ENCODE measurements around the gene SNX25.
A peak's percentile ranks its signal among the peaks of the same experiment; 100 is the strongest.
"Not testable (repeated sequence)": the region's sequence is repeated elsewhere in the genome, so short reads cannot be mapped to it uniquely, and the experiment has no call there.

SNX25 gene

DNA sequence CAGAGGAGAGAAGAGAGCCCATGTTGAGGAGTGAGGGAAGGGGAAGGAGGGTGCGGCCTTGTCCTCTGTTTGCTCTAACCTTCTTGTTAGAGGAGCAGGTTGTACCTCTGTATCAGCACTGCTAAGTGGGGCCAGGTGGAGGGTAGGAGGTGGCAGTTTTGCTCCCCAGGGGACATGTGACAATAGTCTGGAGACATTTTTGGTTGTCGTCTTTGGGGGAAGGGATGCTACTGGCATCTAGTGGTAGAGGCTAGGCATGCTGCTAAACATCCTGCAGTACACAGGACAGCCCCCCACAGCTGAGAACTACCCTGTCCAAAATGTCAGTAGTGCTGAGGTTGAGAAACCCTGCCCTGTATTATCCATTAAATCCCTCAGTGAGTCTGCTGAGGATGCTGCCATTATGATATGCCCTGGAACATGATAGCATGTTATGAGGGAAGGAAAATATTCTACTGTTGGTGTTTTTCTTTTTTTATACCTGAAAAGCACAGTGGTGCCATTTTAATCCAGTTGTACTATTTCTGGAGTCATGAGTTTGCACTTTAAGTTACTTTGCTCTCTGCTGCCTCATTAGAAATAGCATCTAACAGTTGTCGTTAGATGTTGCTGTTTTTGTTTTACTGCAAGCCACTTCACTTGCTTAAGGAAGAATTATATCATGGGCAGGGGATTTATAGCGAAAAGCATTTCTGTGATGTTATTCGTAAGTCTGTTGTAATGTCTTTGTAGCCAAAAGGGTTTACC lies 95.7 kb downstream of the SNX25 start:
- TF ChIP-seq SPI1 (IDR thresholded peaks at IDR 0.05; ENCODE audit: low read depth, low read length) (no peak), POLR2AphosphoS5 (IDR thresholded peaks at IDR 0.05; ENCODE audit: low read depth, low read length) (peak; percentile 66), POLR2A (IDR thresholded peaks at IDR 0.05; ENCODE audit: low read depth, low read length) (peak; percentile 55), TAF1 (IDR thresholded peaks at IDR 0.05; ENCODE audit: low read depth, low read length) (0 out of 2 replicates have a peak, but pooled peaks have one; percentile 27), POU2F2 (IDR thresholded peaks at IDR 0.05; ENCODE audit: low read depth, low read length) (peak; percentile 74), PAX5 (IDR thresholded peaks at IDR 0.05; ENCODE audit: insufficient read depth, low read length, severe bottlenecking) (no peak)
- DNase-seq (ENCODE audit: insufficient read length, low spot score) = peak; percentile 12
- FAIRE-seq = peak; percentile 91

GRCh38 chr4:185305979-185306442 lies 96.6 kb downstream of the SNX25 start:
- FAIRE-seq = peak; percentile 81
- TF ChIP-seq SPI1 (IDR thresholded peaks at IDR 0.05; ENCODE audit: low read depth, low read length) (no peak), POLR2A (IDR thresholded peaks at IDR 0.05; ENCODE audit: low read depth, low read length) (0 out of 2 replicates have a peak, but pooled peaks have one; percentile 60)
- DNase-seq (ENCODE audit: insufficient read length, low spot score) = no peak

DNA sequence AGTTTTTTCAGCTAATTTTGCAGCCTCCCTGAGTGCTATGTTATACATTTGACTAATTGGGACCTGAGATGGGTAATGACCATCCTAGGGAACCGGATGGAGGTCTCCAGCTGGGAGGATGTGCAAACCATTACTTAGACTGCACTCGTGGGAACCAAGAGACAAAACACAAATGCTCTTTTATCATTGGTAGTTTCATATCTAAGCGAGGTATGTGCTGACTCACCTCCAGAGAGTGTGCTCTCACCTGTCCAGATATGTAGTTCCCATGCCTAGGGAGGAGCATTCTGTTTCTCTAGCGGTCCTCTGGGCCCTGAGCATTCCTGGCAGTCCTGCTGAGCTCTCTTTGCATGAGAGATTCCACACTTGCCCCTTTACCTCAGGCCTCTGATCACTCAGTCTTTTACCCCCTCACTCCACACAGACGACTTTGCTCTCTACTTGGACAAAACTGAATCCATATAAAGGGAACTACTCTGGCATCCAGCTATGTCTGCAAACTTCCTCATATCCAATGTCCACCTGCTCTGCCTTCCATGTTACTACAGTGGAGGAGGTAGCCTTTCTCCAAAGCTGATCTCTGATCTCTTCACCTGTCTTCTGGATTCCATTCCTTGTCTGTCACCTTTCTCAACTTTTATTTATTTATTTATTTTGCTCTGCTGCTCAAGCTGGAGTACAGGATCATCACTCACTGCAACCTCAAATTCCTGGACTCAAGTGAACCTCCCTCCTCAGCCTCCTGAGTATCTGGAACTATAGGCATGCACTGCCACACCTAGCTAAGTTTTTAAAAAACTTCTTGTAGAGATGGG lies 97.9 kb downstream of the SNX25 start:
- DNase-seq (ENCODE audit: insufficient read length, low spot score) = peak; percentile 13
- FAIRE-seq = peak; percentile 97
- TF ChIP-seq POLR2A (IDR thresholded peaks at IDR 0.05; ENCODE audit: low read depth, low read length) (no peak), TAF1 (IDR thresholded peaks at IDR 0.05; ENCODE audit: low read depth, low read length) (0 out of 2 replicates have a peak, but pooled peaks have one; percentile 29), PAX5 (IDR thresholded peaks at IDR 0.05; ENCODE audit: insufficient read depth, low read length, severe bottlenecking) (no peak), POLR2AphosphoS5 (IDR thresholded peaks at IDR 0.05; ENCODE audit: low read depth, low read length) (peak; percentile 31; the same call in 1 of the 2 replicates), SPI1 (IDR thresholded peaks at IDR 0.05; ENCODE audit: low read depth, low read length) (no peak), POU2F2 (IDR thresholded peaks at IDR 0.05; ENCODE audit: low read depth, low read length) (peak; percentile 78)

DNA sequence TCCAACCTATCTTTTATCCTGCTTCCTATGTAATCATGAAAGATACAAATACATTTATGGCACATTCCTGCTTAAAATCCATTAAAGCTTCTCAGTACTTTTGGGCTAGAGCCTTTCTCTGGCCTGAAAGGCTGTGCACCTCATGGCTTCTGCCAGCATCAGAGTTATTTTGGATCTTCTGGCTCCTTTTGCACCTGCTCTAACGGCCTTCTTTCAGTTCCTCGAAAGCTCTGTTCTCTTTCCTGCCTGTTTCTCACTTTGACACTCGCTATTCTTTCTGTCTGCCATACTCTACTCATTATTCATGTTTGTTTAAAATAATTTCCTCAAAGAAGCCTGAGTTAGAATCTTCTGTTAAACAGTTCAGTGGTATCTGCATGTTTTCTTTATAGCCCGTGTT lies 100.4 kb downstream of the SNX25 start:
- TF ChIP-seq POLR2AphosphoS5 (IDR thresholded peaks at IDR 0.05; ENCODE audit: low read depth, low read length) (no peak), PAX5 (IDR thresholded peaks at IDR 0.05; ENCODE audit: insufficient read depth, low read length, severe bottlenecking) (peak; percentile 28), POU2F2 (IDR thresholded peaks at IDR 0.05; ENCODE audit: low read depth, low read length) (no peak), SPI1 (IDR thresholded peaks at IDR 0.05; ENCODE audit: low read depth, low read length) (peak; percentile 94), POLR2A (IDR thresholded peaks at IDR 0.05; ENCODE audit: low read depth, low read length) (no peak), TAF1 (IDR thresholded peaks at IDR 0.05; ENCODE audit: low read depth, low read length) (no peak)
- no peak for FAIRE-seq
- DNase-seq (ENCODE audit: insufficient read length, low spot score) = peak; percentile 20

DNA sequence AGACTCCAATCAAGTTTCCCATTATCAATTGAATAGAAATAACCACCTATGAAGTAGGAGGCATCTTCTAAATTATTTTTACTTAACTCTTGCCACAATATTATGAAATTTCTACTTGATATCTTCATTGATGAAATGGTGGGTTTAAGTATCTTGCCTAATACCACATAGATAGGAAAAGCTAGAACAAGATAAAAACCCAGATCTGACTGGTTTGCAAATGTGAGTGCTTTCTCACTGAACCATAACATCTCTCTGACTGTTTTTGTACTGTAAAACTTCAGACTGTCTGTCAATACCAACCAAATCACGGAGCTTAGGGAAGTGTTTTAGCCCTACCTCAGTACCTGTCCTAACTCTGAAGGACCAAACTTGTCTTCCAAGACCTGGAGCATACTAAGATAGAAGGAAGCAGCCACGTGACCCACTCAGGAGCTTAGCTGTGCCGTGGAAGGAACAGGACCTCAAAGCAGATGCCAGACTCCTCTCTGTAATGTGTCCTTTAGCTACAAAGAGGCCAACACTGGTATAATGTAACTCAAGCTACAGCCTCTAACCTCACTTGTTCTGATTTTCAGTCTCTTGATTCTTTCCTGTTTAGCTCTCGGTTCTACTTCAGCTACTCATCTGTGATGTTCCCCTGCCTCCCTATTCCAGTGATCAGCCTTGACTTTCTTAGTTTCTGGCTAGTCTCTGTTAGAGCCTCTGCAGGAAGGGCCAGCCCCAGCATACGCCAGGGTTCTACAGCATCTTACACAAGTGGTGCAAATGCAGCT lies 101.9 kb downstream of the SNX25 start:
- peak; percentile 14 for DNase-seq (ENCODE audit: insufficient read length, low spot score)
- FAIRE-seq = peak; percentile 92
- TF ChIP-seq TAF1 (IDR thresholded peaks at IDR 0.05; ENCODE audit: low read depth, low read length) (no peak), POLR2A (IDR thresholded peaks at IDR 0.05; ENCODE audit: low read depth, low read length) (no peak), POLR2AphosphoS5 (IDR thresholded peaks at IDR 0.05; ENCODE audit: low read depth, low read length) (no peak), SPI1 (IDR thresholded peaks at IDR 0.05; ENCODE audit: low read depth, low read length) (0 out of 2 replicates have a peak, but pooled peaks have one; percentile 0), PAX5 (IDR thresholded peaks at IDR 0.05; ENCODE audit: insufficient read depth, low read length, severe bottlenecking) (no peak), POU2F2 (IDR thresholded peaks at IDR 0.05; ENCODE audit: low read depth, low read length) (no peak)

DNA sequence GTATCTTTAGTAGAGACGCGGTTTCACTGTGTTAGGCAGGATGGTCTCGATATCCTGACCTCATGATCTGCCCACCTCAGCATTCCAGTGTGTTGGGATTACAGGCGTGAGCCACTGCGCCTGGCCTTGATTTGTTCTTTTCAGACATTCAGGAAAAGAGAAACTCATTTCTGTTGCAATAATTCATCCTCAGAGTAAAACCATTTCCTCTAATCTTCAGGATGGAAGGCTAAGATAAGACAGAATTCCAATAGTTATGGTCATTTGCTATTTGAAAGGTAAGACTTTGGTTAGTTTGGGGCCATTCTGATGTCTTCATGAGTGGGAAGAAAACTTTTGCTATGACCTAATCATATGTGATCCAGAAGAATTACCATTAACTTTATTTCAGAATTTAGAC lies 103.3 kb downstream of the SNX25 start:
- FAIRE-seq (no peak), DNase-seq (ENCODE audit: insufficient read length, low spot score) (no peak)
- TF ChIP-seq POLR2AphosphoS5 (IDR thresholded peaks at IDR 0.05; ENCODE audit: low read depth, low read length) = no peak
- no peak for TF ChIP-seq TAF1 (IDR thresholded peaks at IDR 0.05; ENCODE audit: low read depth, low read length)
- TF ChIP-seq SPI1 (IDR thresholded peaks at IDR 0.05; ENCODE audit: low read depth, low read length) = no peak
- TF ChIP-seq POLR2A (IDR thresholded peaks at IDR 0.05; ENCODE audit: low read depth, low read length) = no peak
- no peak for TF ChIP-seq POU2F2 (IDR thresholded peaks at IDR 0.05; ENCODE audit: low read depth, low read length)
- no peak for TF ChIP-seq PAX5 (IDR thresholded peaks at IDR 0.05; ENCODE audit: insufficient read depth, low read length, severe bottlenecking)

DNA sequence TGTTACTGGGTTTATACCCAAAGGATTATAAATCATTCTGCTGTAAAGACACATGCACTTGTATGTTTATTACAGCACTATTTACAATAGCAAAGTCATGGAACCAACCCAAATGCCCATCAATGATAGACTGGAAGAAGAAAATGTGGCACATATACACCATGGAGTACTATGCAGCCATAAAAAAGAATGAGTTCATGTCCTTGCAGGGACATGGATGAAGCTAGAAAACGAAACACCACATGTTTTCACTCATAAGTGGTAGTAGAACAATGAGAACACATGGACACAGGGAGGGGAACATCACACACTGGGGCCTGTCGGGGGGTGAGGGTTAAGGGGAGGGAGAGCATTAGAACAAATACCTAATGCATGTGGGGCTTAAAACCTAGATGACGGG lies 108.1 kb downstream of the SNX25 start:
- DNase-seq (ENCODE audit: insufficient read length, low spot score); FAIRE-seq: not testable (repeated sequence)

GRCh38 chr4:185317880-185318279 lies 108.5 kb downstream of the SNX25 start:
- DNase-seq (ENCODE audit: insufficient read length, low spot score) (no peak), FAIRE-seq (no peak)
- TF ChIP-seq SPI1 (IDR thresholded peaks at IDR 0.05; ENCODE audit: low read depth, low read length) (no peak), PAX5 (IDR thresholded peaks at IDR 0.05; ENCODE audit: insufficient read depth, low read length, severe bottlenecking) (no peak), POLR2AphosphoS5 (IDR thresholded peaks at IDR 0.05; ENCODE audit: low read depth, low read length) (no peak), TAF1 (IDR thresholded peaks at IDR 0.05; ENCODE audit: low read depth, low read length) (no peak), POLR2A (IDR thresholded peaks at IDR 0.05; ENCODE audit: low read depth, low read length) (no peak), POU2F2 (IDR thresholded peaks at IDR 0.05; ENCODE audit: low read depth, low read length) (no peak)

DNA sequence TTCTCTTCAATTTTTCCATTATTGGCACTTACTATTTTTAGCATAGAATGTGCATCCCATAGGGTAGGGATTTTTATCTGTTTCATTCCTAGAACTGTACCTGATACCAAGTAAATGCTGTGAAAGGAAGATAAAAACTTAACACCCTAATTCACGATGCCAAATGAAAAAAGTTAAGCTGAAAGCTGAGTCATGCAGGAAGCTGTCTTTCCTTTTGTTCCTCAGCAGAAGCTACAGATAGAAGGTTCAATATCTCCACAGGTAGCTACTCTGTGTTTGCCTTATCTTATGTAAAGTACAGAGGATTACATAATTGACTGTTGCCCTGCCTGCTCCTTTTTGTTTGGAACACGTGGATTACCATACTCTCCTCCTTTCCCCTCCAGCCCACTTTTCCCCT lies 109.3 kb downstream of the SNX25 start:
- TF ChIP-seq TAF1 (IDR thresholded peaks at IDR 0.05; ENCODE audit: low read depth, low read length) (no peak), SPI1 (IDR thresholded peaks at IDR 0.05; ENCODE audit: low read depth, low read length) (no peak), PAX5 (IDR thresholded peaks at IDR 0.05; ENCODE audit: insufficient read depth, low read length, severe bottlenecking) (no peak), POLR2A (IDR thresholded peaks at IDR 0.05; ENCODE audit: low read depth, low read length) (no peak), POU2F2 (IDR thresholded peaks at IDR 0.05; ENCODE audit: low read depth, low read length) (no peak), POLR2AphosphoS5 (IDR thresholded peaks at IDR 0.05; ENCODE audit: low read depth, low read length) (no peak)
- no peak for DNase-seq (ENCODE audit: insufficient read length, low spot score)
- FAIRE-seq = peak; percentile 71
